HuH-7.5 (cell line): ENCODE data around the gene ATP8A2.

Experiments used
- DNase-seq: peaks from one replicate; pipeline ENCODE4 v3.0.0; 2011; ENCODE audit warnings: low spot score

The ATP8A2 gene

DNA sequence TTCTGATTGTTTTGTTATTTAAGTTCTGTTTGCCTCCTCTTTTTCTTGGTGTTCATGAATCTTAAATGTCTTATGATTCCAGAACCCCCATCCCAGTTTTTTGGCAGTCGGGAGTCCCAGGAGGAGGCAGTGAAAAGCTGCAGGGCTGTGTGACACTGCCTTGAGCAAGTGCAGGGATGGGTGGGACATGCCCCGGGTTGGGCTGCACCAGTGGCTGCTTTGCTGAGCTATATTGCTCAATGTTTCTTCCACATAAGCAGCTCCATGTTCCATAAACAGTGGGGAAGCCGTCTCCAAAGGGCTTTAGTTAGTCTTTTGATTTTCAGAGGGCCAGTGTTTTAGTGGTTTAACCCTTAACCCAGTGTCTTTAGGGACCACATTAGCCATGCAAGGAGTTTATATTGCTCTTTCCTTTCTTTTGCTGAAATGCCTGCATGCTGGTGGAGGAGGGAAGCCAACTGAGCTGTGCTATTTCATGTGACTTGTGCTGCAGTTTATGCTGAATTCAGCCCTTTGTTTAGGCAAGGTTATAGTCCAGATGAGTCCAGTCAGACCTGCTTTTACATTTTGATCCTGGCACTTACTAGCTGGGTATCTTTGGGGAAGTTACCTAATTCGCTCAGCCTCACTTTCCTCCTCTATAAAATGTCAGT is 13.1 kb downstream of the ATP8A2 start:
- no peak for DNase-seq

GRCh38 chr13:25391932-25392331 is 20.2 kb downstream of the ATP8A2 start:
- DNase-seq = no peak

GRCh38 chr13:25394402-25395060 is 22.8 kb downstream of the ATP8A2 start:
- DNase-seq = no peak

DNA sequence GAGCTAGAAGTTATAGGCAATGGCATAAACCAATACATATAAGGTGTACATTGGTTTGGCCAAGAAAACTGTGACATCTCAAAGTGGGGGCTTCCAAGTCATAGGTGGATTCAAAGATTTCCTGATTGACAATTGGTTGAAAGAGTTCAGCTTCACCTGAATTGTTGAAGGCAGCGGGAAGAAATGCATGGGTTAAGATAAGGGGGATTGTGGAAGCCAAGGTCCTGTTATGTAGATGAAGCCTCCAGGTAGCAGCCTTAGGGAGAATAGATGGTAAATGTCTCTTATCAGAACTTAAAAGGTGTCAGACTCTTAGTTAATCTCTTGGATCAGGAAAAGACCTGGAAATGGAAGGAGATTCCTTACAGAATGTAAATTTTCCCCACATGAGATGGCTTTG is 26.0 kb downstream of the ATP8A2 start:
- no peak for DNase-seq

DNA sequence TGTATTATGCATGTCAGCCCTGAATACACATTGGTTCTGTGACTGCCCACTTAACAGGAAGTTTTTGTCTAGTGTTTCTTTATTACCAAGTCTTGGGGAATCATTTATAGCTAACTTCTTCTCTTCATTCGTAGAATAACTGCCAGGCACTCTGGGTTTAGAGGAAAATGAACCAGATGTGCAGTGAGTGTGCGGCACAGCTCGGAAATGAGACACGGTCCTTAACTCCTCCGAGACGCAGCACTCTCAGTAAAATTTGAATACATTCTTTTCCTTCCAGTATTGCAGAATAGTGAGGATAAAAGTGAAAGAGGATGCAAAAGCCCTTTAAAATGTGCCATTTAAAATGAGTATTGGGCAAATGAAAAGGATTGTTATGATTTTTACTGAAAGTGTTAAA is 29.2 kb downstream of the ATP8A2 start:
- DNase-seq = no peak

GRCh38 chr13:25401958-25402357 is 30.2 kb downstream of the ATP8A2 start:
- DNase-seq = no peak

- peak; percentile 15 for DNase-seq
These were observed 34.6 kb downstream of the ATP8A2 start for GRCh38 chr13:25406377-25406776.

DNA sequence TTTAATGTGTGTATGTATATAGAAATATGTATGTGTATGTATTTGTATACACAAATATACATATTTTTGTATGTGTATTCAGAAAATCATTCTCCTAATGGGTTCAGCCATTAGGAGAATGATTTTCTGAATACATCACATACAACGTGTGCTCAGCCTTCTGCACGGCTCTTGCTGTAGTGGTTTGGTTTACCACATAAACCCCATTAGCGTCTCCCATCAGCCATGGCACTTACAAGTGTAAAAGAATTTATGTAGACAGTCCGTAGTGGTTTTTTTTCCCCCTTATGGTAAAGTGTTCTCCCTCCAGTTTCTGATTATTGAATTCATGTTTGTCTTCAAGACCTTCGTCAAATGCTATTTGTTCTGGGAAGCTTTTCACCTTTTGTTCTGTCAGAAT is 38.2 kb downstream of the ATP8A2 start:
- no peak for DNase-seq

- no peak for DNase-seq
These were observed 43.5 kb downstream of the ATP8A2 start for GRCh38 chr13:25415241-25415640.

- no peak for DNase-seq
These were observed 45.8 kb downstream of the ATP8A2 start for GRCh38 chr13:25417535-25417934.

DNA sequence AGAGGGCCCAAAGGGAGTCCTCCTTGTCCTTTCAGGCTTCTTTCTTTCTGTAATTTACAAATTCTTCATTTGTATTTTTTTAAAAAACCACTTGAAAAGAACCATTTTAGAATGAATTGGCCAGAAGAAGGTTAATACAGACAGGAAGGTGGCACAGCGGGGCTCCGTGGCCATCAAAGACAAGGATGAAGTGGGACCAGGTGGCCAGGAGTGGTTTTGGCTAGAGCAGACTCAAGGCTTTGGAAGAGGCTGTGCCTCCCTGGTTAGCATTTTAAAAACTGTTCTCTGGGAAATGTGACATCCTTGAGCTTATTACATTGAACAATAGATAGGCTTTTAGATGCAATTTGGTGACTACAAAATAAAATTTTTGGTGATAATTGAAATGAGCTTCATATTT is 48.4 kb downstream of the ATP8A2 start:
- no peak for DNase-seq

- no peak for DNase-seq
These were observed 49.8 kb downstream of the ATP8A2 start for GRCh38 chr13:25421612-25422011.

DNA sequence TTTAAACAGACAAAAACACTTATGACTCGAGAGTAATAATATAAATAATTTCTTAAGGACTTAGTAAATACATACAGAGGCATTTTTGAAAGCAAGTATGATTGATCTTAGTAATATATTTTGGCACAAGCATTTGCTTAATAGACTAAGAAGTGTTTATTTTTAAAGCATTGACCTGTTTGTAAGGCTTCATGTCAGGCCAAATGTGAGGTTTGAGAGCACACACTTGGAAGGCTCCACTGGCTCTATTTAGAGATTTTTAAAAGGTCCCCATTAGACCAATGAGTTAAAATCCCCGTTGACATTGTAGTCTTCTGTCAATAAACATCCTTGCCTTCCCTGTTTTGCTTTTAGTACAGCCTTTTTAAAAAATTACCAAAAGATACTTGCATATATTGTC is 50.4 kb downstream of the ATP8A2 start:
- DNase-seq = no peak

- DNase-seq = no peak
These were observed 52.1 kb downstream of the ATP8A2 start for GRCh38 chr13:25423831-25424230.

DNA sequence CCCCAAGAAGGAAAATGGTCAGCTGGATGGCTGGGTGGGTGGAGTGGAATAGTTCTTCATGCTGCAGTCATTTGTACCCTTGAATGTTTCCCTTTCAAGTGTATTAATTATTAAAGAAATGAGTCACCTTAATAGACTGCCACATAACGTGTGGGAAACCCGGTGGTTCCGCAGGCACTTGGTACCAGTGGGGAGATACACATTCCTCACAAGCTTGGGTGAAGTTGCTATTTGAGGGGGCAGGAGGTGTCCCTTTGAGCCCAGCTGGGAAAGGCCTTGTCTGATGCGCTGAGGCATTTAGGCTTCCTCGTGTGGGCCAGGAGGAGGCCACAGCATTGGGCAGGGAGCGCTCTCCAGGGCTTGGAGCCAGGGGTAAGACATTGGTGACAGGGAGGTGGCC is 57.7 kb downstream of the ATP8A2 start:
- no peak for DNase-seq

- DNase-seq = no peak
These were observed 60.9 kb downstream of the ATP8A2 start for GRCh38 chr13:25432691-25433090.

GRCh38 chr13:25440061-25440460 is 68.3 kb downstream of the ATP8A2 start:
- DNase-seq = no peak

- DNase-seq = no peak
These were observed 74.5 kb downstream of the ATP8A2 start for GRCh38 chr13:25446261-25446660.

- DNase-seq = no peak
These were observed 75.6 kb downstream of the ATP8A2 start for GRCh38 chr13:25447396-25447795.

- DNase-seq = no peak
These were observed 82.1 kb downstream of the ATP8A2 start for GRCh38 chr13:25453850-25454365.

- DNase-seq = no peak
These were observed 83.4 kb downstream of the ATP8A2 start for GRCh38 chr13:25455146-25455545.

DNA sequence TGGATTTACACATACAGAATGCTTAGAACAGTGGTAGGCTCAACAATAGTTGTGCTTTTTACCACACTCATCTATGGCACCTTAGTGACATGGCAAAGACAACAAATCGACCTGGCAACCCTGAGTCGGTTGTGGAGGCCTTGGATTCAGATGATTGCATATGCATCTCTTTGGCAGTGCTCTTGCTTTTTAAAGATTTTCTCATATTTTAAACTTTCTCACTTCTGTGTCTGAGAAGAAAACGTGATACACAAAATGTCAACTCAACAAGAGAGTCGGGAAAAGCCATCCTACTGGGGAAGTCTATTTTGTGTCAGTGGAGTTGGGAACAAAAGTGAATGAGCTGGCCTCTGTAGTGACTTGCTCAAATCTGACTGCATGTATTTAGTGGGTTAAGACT is 85.8 kb downstream of the ATP8A2 start:
- no peak for DNase-seq

- no peak for DNase-seq
These were observed 90.7 kb downstream of the ATP8A2 start for GRCh38 chr13:25462301-25463125.
